NCI-H2171 treated with DMSO at 0.1 percent for 48 hours (cell line): ENCODE results near the gene SPRR2D.
"Not testable (repeated sequence)": the region's sequence is repeated elsewhere in the genome, so short reads cannot be mapped to it uniquely, and the experiment has no call there.

ENCODE experiments used
- DNase-seq: peaks from one replicate; lab custom pipeline; 2025; lab: John Stamatoyannopoulos, UW

SPRR2D gene

DNA sequence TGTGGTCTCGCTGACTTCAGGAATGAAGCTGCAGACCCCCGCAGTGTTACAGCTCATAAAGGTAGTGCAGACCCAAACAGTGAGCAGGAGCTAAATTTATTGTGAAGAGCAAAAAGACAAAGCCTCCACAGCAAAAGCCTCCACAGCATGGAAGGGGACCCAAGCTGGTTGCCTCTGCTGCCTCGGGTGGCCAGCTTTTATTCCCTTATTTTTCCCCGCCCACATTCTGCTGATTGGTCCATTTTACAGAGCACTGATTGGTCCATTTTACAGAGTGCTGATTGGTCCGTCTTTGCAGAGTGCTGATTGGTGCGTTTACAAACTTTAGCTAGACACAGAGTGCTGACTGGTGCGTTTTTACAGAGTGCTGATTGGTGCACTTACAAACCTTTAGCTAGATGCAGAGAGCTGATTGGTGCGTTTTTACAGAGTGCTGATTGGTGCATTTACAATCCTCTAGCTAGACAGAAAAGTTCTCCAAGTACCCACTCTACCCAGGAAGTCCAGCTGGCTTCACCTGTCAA is 29.6 kb downstream of the SPRR2D start:
- DNase-seq, result not testable (repeated sequence)

DNA sequence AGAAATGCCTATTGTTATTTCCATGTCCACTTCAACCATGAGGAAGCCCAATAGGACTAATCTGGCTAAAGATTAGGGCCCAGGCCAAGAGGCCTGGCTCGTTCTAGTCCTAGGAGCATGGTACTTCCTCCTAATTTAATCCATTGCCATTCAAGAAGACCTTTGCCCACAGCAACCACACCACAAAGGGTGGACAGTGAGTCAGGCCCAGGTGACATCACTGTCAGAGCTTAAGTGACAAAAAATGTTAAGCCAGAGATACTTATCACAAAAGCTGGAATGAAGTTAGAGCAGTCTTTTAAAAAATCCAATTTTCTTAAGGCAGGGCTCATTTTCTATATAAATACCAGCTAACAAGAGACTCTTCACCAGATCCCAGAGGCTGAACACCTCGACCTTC is 39.5 kb downstream of the SPRR2D start, which contains the start of gene SPRR3:
SPRR3 (plus strand) TSS at position 368 of the 400 bp plus-strand sequence. CDS start 1,272 bp downstream, outside the sequence.
- no peak for DNase-seq

DNA sequence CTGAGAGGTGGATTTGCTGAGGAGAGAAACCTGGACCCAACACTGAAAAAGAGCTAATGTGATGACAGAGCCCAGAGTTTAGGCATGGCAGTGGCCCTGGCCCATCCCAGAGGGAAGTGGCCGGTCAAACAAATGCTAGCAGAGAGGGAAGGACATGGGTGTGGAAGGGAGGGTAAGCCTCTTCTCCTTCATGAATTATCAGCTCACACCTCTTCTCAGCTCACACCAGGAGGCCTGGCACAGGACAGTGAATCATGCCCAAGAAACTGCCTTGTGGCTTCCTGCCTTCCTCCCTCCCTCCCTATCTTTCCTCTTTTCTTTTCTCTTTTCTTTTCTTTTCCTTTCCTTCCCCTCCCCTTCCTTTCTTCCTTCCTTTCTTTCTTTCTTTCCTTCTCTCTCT is 40.6 kb downstream of the SPRR2D start:
- no peak for DNase-seq

DNA sequence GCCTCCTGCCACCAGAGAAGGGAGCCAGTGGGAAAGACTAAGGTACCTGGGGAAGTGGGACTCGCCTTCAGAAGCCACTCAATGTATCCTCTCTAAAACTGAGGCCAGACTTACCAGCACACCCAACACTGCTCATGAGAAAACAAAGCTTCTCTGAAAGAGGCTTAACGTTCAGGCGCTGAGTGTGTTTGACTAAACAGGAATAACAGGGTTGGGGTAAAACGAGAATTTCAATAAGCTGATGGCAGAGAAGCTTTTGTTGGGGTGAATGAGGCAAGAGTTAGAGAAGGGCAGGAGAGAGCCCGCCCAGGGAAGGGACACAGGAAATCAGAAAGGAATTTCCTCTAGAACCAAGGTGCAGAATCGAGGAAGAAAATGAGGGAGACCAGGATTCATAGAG is 41.1 kb downstream of the SPRR2D start:
- no peak for DNase-seq

DNA sequence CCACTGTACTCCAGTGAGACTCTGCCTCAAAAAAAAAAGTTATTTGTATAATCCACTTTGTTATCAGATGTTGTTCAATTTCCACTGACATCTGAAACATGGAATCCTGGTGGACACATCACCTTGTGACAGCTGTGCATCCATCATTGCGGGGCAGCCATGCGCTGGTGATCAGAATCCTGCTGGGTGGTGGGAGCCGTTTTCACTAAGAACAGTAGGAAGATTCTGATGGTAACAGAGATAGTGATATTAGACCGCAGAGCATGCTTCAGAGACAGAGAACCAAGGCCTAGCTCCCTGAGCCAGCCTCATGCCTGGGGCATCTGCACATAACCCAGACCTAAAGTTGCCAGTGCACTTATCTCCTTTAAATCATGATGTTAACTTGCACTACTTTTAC is 42.4 kb downstream of the SPRR2D start:
- no peak for DNase-seq

DNA sequence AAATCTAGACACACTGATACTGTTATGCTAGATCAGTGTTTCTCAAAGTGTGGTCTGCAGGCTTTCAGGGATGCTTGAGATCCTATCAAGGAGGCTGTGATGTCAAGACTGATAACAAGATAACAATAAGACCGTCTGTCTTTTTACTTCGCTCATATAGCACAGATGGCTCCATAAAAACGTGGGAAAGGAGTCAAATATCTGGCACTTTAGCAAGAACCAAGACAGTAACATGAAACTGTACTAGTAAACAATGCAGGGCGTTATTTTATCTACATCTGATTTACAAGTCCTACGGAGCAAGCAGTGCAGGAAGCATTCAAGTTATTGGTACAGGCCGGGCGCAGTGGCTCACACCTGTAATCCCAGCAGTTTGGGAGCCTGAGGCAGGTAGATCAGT is 43.0 kb downstream of the SPRR2D start:
- peak; percentile 85 for DNase-seq

DNA sequence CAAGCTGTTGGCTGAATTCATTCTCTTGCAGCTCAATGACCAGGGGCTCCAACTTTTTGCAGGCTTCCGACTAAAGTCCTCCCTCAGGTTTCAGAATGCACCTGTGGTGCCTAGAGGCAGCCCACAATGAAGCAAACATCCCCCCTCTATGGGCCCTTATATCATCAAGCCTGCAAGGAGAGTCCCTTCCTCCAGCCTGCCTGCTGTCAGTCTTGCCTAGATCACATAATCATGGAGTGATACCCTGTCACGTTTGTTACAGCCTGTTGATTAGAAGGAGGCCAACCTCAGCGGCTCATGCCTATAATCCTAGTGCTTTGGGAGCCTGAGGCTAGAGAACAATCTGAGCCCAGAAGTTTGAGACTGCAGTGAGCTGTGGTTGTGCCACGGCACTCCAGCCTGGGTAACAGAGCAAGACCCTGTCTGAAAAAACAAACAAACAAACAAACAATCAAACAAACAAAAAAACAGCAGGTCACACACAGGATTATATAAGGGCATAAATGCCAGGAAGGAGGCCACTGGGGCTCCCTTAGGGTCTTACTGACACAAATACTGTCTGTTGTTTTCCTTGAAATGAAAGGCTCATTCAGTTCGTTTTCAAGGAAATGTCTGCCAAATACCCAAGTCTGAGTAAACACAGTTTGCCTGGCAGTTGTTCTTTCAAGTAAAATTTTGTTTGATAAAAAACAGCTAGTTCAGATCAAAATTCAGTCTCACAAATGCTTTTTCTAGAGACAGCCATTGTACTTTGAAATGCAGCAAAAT is 44.1 kb downstream of the SPRR2D start:
- DNase-seq, result peak; percentile 26

DNA sequence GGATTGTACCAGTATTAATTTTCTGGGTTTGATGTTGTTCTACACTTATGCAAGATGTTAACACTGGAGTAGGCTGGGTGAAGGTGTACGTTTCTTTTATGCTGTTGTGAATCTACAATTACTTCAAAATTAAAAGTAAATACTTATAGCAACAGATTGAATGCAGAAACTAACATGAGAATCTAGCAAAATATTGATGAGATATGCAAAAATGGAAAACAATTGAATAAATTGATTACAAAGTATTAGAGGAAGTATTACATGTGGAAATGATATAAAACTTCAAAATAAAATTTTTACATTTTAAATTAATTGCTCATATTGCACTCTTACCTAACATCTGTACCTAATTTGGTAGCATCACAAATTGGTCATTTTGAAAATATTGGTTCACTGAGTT is 45.1 kb downstream of the SPRR2D start:
- no peak for DNase-seq

DNA sequence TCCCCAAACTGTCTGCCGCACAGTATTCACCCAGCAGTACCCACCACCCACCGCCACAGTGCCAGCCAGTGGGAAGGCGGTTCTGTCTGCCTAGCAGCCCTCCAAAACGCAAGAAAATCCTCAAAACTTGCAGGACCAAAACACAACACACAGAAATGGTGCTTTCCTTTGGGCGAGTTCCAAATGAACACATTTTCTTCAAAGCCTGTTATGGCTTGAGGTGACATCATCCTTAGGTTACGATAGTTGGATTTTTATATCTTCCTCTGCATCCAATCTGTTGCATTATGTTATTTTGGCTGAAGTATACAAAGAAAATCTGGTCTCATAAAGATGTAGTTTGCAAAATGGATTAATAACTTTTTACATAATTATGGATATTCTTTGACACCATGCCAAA is 47.7 kb downstream of the SPRR2D start:
- no peak for DNase-seq
